Breast epithelium (tissue), 4 donors: ENCODE results near the gene CCDC12. TPM values are rescaled to one million over a fixed set of nuclear protein-coding genes. Genes with fewer than 3 reads are reported as not detected.
A peak's percentile ranks its signal among the peaks of the same experiment; 100 is the strongest.

Experiments
- DNase-seq, 2 donors: peaks; one replicate each; pipeline ENCODE4 v3.0.0-alpha.2; 2019; ENCODE audit warnings: low spot score in 2 of 2
- H3K27ac ChIP-seq, 2 donors: fragments of 200-600 bp; sonication (generic) in 1 of 2; one replicate each; pipeline ENCODE4 v1.5.1; 2016 to 2019; ENCODE audit warnings: mild to moderate bottlenecking in 1 of 2
- H3K27me3 ChIP-seq, 2 donors: fragments of 200-600 bp; sonication (generic) in 1 of 2; one replicate each; pipeline versions ENCODE4 v1.5.1 to v1.6.0; 2017 to 2019; ENCODE audit warnings: control low read depth in 1 of 2, mild to moderate bottlenecking in 1 of 2
- H3K36me3 ChIP-seq: fragments of 200-600 bp; one replicate; pipeline ENCODE4 v1.5.1; 2019
- H3K4me1 ChIP-seq, 2 donors: fragments of 200-600 bp; sonication (generic); one replicate each; pipeline ENCODE4 v1.5.1; 2016 to 2019; ENCODE audit warnings: control low read depth in 1 of 2
- H3K4me3 ChIP-seq, 3 donors: fragments of 200-600 bp; sonication (generic); 1 replicate in 2 of 3; 2 replicates in 1 of 3; pipeline ENCODE4 v1.5.1; 2016 to 2019; ENCODE audit warnings: mild to moderate bottlenecking in 3 of 3, moderate library complexity in 2 of 3
- H3K9me3 ChIP-seq, 2 donors: fragments of 200-600 bp; sonication (generic) in 1 of 2; one replicate each; pipeline ENCODE4 v1.5.1; 2016 to 2019; ENCODE audit warnings: control low read depth in 1 of 2
- POLR2A ChIP-seq: fragments of 450-650 bp; IDR thresholded peaks from one replicate; pipeline ENCODE4 v1.6.1; 2016; ENCODE audit warnings: antibody characterized with exemption, mild to moderate bottlenecking, moderate library complexity
- POLR2AphosphoS5 ChIP-seq, 3 donors: sonication (generic); formaldehyde crosslinking; IDR thresholded peaks; one replicate each; pipeline ENCODE4 v1.6.1; 2017; ENCODE audit warnings: antibody characterized with exemption in 3 of 3
- intact Hi-C: fragments of 100-400 bp; cut with DNase I; formaldehyde crosslinking; loops from one replicate; pipeline ENCODE4 v1.15.1; 2023; ENCODE audit warnings: low total_unique reads
- total RNA-seq, 3 donors: library from RNA; depleted of rRNA; stranded (reverse); fragments of >200 nt; gene quantifications; one replicate each; pipeline ENCODE4 v1.1.0, GENCODE V29; 2016
- TF ChIP-seq, protein P1 (sequence below), 3 donors: fragments of 450-650 bp; IDR thresholded peaks; one replicate each; pipeline ENCODE4 v1.5.1; 2016 to 2017; ENCODE audit warnings: antibody characterized with exemption in 3 of 3, mild to moderate bottlenecking in 3 of 3, moderate library complexity in 3 of 3

CCDC12 gene
- total RNA-seq, 3 donors from 2014 or later = 27.0 to 50.2 (median 43.9) TPM

DNA sequence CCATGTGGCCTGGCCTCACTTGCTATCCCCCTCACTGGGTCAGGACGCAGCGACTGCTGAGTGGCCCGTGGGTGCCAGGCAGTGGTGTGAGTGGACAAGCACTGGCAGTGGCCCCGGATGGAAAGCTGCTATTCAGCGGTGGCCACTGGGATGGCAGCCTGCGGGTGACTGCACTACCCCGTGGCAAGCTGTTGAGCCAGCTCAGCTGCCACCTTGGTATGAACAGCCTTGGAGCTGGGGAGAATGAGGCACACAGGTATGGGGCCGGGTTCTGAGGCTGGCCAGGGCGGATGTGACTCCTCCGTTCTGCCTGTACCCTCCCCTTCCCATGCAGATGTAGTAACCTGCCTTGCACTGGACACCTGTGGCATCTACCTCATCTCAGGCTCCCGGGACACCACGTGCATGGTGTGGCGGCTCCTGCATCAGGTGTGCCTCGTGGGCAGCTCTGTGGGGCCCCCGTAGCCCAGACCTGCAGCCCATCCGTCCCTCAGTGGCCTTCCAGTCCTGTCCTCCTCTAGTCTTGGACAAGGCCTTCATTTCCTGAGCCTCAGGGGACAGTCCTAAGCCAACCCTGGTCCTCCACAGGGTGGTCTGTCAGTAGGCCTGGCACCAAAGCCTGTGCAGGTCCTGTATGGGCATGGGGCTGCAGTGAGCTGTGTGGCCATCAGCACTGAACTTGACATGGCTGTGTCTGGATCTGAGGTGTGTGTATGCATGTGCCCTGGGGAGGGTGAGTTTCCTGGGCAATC lies 31.1 kb upstream of the CCDC12 start:
- H3K9me3 ChIP-seq = no peaks in the 10 kb centered on the region
- H3K27ac ChIP-seq = no peak overlapping the region
- no peaks in the 10 kb centered on the region for H3K4me1 ChIP-seq
- intact Hi-C loops = no loop called here
- DNase-seq = peak in 1 of 2 donors; percentile 45
- no peak overlapping the region for H3K4me3 ChIP-seq
- H3K27me3 ChIP-seq = no peaks in the 10 kb centered on the region
- H3K36me3 ChIP-seq = peaks cover 6% of the 10 kb centered on the region
- TF ChIP-seq, protein P1, sequence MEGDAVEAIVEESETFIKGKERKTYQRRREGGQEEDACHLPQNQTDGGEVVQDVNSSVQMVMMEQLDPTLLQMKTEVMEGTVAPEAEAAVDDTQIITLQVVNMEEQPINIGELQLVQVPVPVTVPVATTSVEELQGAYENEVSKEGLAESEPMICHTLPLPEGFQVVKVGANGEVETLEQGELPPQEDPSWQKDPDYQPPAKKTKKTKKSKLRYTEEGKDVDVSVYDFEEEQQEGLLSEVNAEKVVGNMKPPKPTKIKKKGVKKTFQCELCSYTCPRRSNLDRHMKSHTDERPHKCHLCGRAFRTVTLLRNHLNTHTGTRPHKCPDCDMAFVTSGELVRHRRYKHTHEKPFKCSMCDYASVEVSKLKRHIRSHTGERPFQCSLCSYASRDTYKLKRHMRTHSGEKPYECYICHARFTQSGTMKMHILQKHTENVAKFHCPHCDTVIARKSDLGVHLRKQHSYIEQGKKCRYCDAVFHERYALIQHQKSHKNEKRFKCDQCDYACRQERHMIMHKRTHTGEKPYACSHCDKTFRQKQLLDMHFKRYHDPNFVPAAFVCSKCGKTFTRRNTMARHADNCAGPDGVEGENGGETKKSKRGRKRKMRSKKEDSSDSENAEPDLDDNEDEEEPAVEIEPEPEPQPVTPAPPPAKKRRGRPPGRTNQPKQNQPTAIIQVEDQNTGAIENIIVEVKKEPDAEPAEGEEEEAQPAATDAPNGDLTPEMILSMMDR (IDR thresholded peaks at IDR 0.05) = no peak
- no peak for TF ChIP-seq POLR2AphosphoS5 (IDR thresholded peaks at IDR 0.05)
- no peak for TF ChIP-seq POLR2A

DNA sequence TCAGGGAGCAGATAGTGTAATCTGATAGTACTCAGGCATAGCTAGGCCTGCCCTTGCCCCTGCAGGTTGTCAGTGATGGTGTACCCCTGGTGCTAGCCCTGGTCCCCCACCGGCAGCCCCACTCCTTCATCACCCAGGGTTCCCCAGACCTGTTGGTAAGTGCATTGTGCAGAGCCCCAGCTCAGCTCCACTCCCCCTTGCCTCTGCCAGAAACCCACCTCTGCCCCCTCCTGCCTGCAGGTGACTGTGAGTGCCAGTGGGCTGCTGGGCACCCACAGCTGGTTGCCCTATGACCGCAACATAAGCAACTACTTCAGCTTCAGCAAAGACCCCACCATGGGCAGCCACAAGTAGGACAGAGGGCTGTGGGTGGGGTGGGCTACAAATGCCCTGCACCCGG lies 30.5 kb upstream of the CCDC12 start:
- no peak overlapping the region for H3K27ac ChIP-seq
- H3K4me1 ChIP-seq = no peaks in the 10 kb centered on the region
- peak in 1 of 2 donors; percentile 50 for DNase-seq
- no peak overlapping the region for H3K4me3 ChIP-seq
- TF ChIP-seq POLR2A (no peak), POLR2AphosphoS5 (IDR thresholded peaks at IDR 0.05) (no peak)
- TF ChIP-seq, protein P1 (IDR thresholded peaks at IDR 0.05) = no peak
- H3K36me3 ChIP-seq = peaks cover 6% of the 10 kb centered on the region
- H3K9me3 ChIP-seq = no peaks in the 10 kb centered on the region
- no peaks in the 10 kb centered on the region for H3K27me3 ChIP-seq
- intact Hi-C loops = no loop called here

DNA sequence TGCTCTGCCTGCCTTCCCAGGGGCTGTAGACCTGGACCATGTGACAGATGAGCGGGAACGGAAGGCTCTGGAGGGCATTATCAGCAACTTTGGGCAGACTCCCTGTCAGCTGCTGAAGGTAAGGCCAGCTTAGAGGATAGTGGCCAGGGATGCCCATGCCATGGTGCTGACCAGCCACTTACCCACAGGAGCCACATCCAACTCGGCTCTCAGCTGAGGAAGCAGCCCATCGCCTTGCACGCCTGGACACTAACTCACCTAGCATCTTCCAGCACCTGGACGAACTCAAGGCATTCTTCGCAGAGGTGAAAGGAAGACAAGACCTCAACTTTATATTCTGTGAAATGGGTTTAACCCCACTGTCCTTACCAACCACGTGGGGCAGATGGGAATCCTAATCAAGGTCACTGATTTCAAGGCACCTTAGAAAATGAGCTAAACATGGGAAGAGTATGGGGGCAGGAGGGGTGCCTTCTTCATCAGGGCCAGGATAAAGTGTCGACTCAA lies 29.7 kb upstream of the CCDC12 start:
- TF ChIP-seq POLR2AphosphoS5 (IDR thresholded peaks at IDR 0.05) (no peak), POLR2A (no peak)
- TF ChIP-seq, protein P1 (IDR thresholded peaks at IDR 0.05) = no peak
- no peaks in the 10 kb centered on the region for H3K9me3 ChIP-seq
- no peaks in the 10 kb centered on the region for H3K4me1 ChIP-seq
- peak in 1 of 2 donors; percentile 28 for DNase-seq
- H3K27ac ChIP-seq = no peak overlapping the region
- H3K27me3 ChIP-seq = no peaks in the 10 kb centered on the region
- peaks cover 6% of the 10 kb centered on the region for H3K36me3 ChIP-seq
- no peak overlapping the region for H3K4me3 ChIP-seq
- intact Hi-C loops = no loop called here

DNA sequence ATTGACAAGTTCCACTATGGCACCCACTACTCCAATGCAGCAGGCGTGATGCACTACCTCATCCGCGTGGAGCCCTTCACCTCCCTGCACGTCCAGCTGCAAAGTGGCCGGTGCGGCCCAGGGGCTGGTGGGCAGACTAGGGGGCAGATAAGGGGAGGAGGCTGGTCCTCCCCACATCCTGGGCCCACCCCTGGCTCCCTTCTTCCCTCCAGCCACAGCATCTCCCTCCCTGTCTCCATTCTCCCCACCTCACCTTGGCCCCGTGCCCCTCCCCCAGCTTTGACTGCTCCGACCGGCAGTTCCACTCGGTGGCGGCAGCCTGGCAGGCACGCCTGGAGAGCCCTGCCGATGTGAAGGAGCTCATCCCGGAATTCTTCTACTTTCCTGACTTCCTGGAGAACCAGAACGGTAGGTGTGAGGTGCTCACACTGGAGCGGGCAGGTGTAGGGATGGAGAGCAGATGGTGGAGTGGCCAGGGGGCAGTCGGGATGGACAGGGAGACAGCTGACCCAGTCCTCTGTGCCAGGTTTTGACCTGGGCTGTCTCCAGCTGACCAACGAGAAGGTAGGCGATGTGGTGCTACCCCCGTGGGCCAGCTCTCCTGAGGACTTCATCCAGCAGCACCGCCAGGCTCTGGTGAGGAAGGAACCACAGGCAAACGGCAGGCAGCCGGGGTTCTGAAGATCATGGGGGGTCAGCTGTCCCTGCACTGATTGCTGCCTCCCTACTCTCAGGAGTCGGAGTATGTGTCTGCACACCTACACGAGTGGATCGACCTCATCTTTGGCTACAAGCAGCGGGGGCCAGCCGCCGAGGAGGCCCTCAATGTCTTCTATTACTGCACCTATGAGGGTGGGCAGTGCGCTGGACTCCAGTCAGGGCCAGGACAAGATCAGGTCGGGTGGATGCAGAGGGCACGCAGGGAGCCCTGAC lies 28.9 kb upstream of the CCDC12 start:
- Histone ChIP-seq H3K27me3 (no peaks in the 10 kb centered on the region), H3K9me3 (no peaks in the 10 kb centered on the region), H3K4me1 (no peaks in the 10 kb centered on the region), H3K36me3 (peaks cover 6% of the 10 kb centered on the region), H3K27ac (no peak overlapping the region), H3K4me3 (no peak overlapping the region)
- TF ChIP-seq, protein P1 (IDR thresholded peaks at IDR 0.05) = no peak
- no peak for TF ChIP-seq POLR2A
- TF ChIP-seq POLR2AphosphoS5 (IDR thresholded peaks at IDR 0.05) = no peak
- DNase-seq = peak in 1 of 2 donors; percentile 48
- intact Hi-C loops = no loop called here
